Mesendoderm (in vitro differentiated cells): Measurements from ENCODE around the gene ATP8A1.
"Not testable (repeated sequence)": the region's sequence is repeated elsewhere in the genome, so short reads cannot be mapped to it uniquely, and the experiment has no call there.

Source experiments
- DNase-seq: peaks from one replicate; pipeline ENCODE4 v3.0.0; 2013
- H2AK5ac ChIP-seq: 2 replicates; pipeline ENCODE4 v1.6.1; 2013; ENCODE audit warnings: low read length, inconsistent platforms
- H2BK120ac ChIP-seq: 2 replicates; pipeline ENCODE4 v1.6.1; 2013; ENCODE audit warnings: low read depth, mild to moderate bottlenecking, low read length, moderate library complexity, mixed read lengths
- H2BK15ac ChIP-seq: replicated peaks from 2 replicates; pipeline ENCODE4 v1.6.1; 2013; ENCODE audit warnings: low read depth, mild to moderate bottlenecking, moderate library complexity
- H2BK5ac ChIP-seq: 2 replicates; pipeline ENCODE4 v1.6.1; 2013; ENCODE audit warnings: low read length, inconsistent platforms
- H3K18ac ChIP-seq: 2 replicates; pipeline ENCODE4 v1.6.1; 2013; ENCODE audit warnings: mild to moderate bottlenecking, low read length, mixed read lengths
- H3K23ac ChIP-seq: one replicate; pipeline ENCODE4 v1.6.1; 2013; ENCODE audit warnings: low read length
- H3K27ac ChIP-seq: 2 replicates; pipeline ENCODE4 v1.5.1; 2013; ENCODE audit warnings: low read depth, mild to moderate bottlenecking, inconsistent platforms, low read length, moderate library complexity
- H3K27me3 ChIP-seq: 2 replicates; pipeline ENCODE4 v1.6.1; 2013; ENCODE audit warnings: low read length, control low read depth, mild to moderate bottlenecking, inconsistent platforms; ENCODE audit not compliant: insufficient read depth, poor library complexity
- H3K36me3 ChIP-seq: 2 replicates; pipeline ENCODE4 v1.6.1; 2013; ENCODE audit warnings: low read length, inconsistent platforms; ENCODE audit not compliant: control insufficient read depth, insufficient read depth
- H3K4ac ChIP-seq: one replicate; pipeline ENCODE4 v1.6.1; 2013; ENCODE audit warnings: low read depth, mild to moderate bottlenecking, low read length, moderate library complexity
- H3K4me1 ChIP-seq: 2 replicates; pipeline ENCODE4 v1.6.1; 2013; ENCODE audit warnings: low read depth, low read length, inconsistent platforms; ENCODE audit not compliant: control insufficient read depth
- H3K4me2 ChIP-seq: 2 replicates; pipeline ENCODE4 v1.6.1; 2013; ENCODE audit warnings: low read length
- H3K4me3 ChIP-seq: 2 replicates; pipeline ENCODE4 v1.5.1; 2013; ENCODE audit warnings: mild to moderate bottlenecking, low read length
- H3K56ac ChIP-seq: one replicate; pipeline ENCODE4 v1.6.1; 2013; ENCODE audit warnings: low read length
- H3K79me1 ChIP-seq: 2 replicates; pipeline ENCODE4 v1.6.1; 2013; ENCODE audit warnings: low read length, inconsistent platforms
- H3K79me2 ChIP-seq: 2 replicates; pipeline ENCODE4 v1.6.1; 2013; ENCODE audit warnings: mild to moderate bottlenecking, low read length; ENCODE audit not compliant: control insufficient read depth, insufficient read depth
- H3K9ac ChIP-seq: 2 replicates; pipeline ENCODE4 v1.6.1; 2013; ENCODE audit warnings: low read length, inconsistent platforms
- H4K5ac ChIP-seq: one replicate; pipeline ENCODE4 v1.6.1; 2013; ENCODE audit warnings: low read length
- H4K8ac ChIP-seq: one replicate; pipeline ENCODE4 v1.6.1; 2013; ENCODE audit warnings: low read depth, mild to moderate bottlenecking, control low read depth, low read length, moderate library complexity
- WGBS: extraction: QIAGEN DNeasy Blood & Tissue Kit; methylation state at CpG from one replicate; pipeline ENCODE4 v1.1.7; 2013; ENCODE audit warnings: low lambda C conversion rate, missing lambda C conversion rate; ENCODE audit not compliant: insufficient coverage; ENCODE audit errors: extremely low coverage; 5-methylcytosine and 5-hydroxymethylcytosine counted together

ATP8A1 gene

GRCh38 chr4:42467777-42468176, 189.1 kb downstream of the ATP8A1 start:
- not testable (repeated sequence) for H3K79me1 ChIP-seq, H3K18ac ChIP-seq, H2BK5ac ChIP-seq, H3K23ac ChIP-seq, H4K5ac ChIP-seq, H3K56ac ChIP-seq, H3K4me2 ChIP-seq, H3K79me2 ChIP-seq, H2BK120ac ChIP-seq, H3K27ac ChIP-seq, H3K4me1 ChIP-seq, H3K27me3 ChIP-seq, H2BK15ac ChIP-seq, H3K4me3 ChIP-seq, DNase-seq, H2AK5ac ChIP-seq, H3K36me3 ChIP-seq, H3K4ac ChIP-seq, H4K8ac ChIP-seq, H3K9ac ChIP-seq
- no CpG with 5 or more reads among the region's 3 CpGs for WGBS

GRCh38 chr4:42466273-42466844, 190.5 kb downstream of the ATP8A1 start:
- Histone ChIP-seq H2AK5ac (no peak overlapping the region), H3K56ac (no peak overlapping the region), H2BK120ac (no peak overlapping the region), H3K23ac (no peak overlapping the region), H2BK5ac (no peak overlapping the region), H3K27ac (no peak overlapping the region), H3K27me3 (no peaks in the 10 kb centered on the region), H3K9ac (no peak overlapping the region), H3K4ac (no peak overlapping the region), H3K79me2 (no peaks in the 10 kb centered on the region), H4K5ac (no peak overlapping the region), H3K36me3 (no peaks in the 10 kb centered on the region), H3K18ac (no peak overlapping the region), H4K8ac (no peak overlapping the region), H3K4me1 (no peaks in the 10 kb centered on the region), H2BK15ac (no peak overlapping the region), H3K4me3 (no peak overlapping the region), H3K4me2 (no peak overlapping the region), H3K79me1 (no peaks in the 10 kb centered on the region)
- no peak for DNase-seq
- WGBS, result no CpG with 5 or more reads among the region's 2 CpGs

GRCh38 chr4:42464550-42465094, 192.3 kb downstream of the ATP8A1 start:
- H2BK5ac ChIP-seq, result no peak overlapping the region
- no CpG with 5 or more reads among the region's 8 CpGs for WGBS
- H3K79me2 ChIP-seq, result no peaks in the 10 kb centered on the region
- H3K4me2 ChIP-seq, result no peak overlapping the region
- no peak for DNase-seq
- no peaks in the 10 kb centered on the region for H3K4me1 ChIP-seq
- no peaks in the 10 kb centered on the region for H3K36me3 ChIP-seq
- H3K27ac ChIP-seq, result no peak overlapping the region
- no peak overlapping the region for H4K5ac ChIP-seq
- no peak overlapping the region for H4K8ac ChIP-seq
- no peak overlapping the region for H2AK5ac ChIP-seq
- no peak overlapping the region for H2BK120ac ChIP-seq
- H3K27me3 ChIP-seq, result no peaks in the 10 kb centered on the region
- no peak overlapping the region for H3K9ac ChIP-seq
- no peak overlapping the region for H3K4me3 ChIP-seq
- H3K79me1 ChIP-seq, result no peaks in the 10 kb centered on the region
- no peak overlapping the region for H3K56ac ChIP-seq
- no peak overlapping the region for H3K18ac ChIP-seq
- no peak overlapping the region for H3K23ac ChIP-seq
- no peak overlapping the region for H3K4ac ChIP-seq
- H2BK15ac ChIP-seq, result no peak overlapping the region

GRCh38 chr4:42461216-42461615, 195.7 kb downstream of the ATP8A1 start:
- H3K36me3 ChIP-seq, DNase-seq, H3K56ac ChIP-seq, H3K4me1 ChIP-seq, H4K5ac ChIP-seq, H3K79me2 ChIP-seq, H3K27ac ChIP-seq, H4K8ac ChIP-seq, H3K4ac ChIP-seq, H3K9ac ChIP-seq, H2BK5ac ChIP-seq, H2BK15ac ChIP-seq, H2BK120ac ChIP-seq, H3K27me3 ChIP-seq, H3K4me2 ChIP-seq, H3K4me3 ChIP-seq, H3K79me1 ChIP-seq, H3K18ac ChIP-seq, H2AK5ac ChIP-seq, H3K23ac ChIP-seq: not testable (repeated sequence)
- no CpG with 5 or more reads among the region's 1 CpG for WGBS

GRCh38 chr4:42460043-42460442, 196.9 kb downstream of the ATP8A1 start:
- no peaks in the 10 kb centered on the region for H3K36me3 ChIP-seq
- no peak overlapping the region for H3K18ac ChIP-seq
- no CpG with 5 or more reads among the region's 4 CpGs for WGBS
- no peak overlapping the region for H3K23ac ChIP-seq
- no peak for DNase-seq
- no peaks in the 10 kb centered on the region for H3K4me1 ChIP-seq
- no peak overlapping the region for H4K8ac ChIP-seq
- H3K79me1 ChIP-seq, result no peaks in the 10 kb centered on the region
- no peak overlapping the region for H3K27ac ChIP-seq
- no peak overlapping the region for H2BK120ac ChIP-seq
- no peaks in the 10 kb centered on the region for H3K79me2 ChIP-seq
- H3K4me3 ChIP-seq, result no peak overlapping the region
- no peak overlapping the region for H2BK15ac ChIP-seq
- no peak overlapping the region for H3K4ac ChIP-seq
- no peaks in the 10 kb centered on the region for H3K27me3 ChIP-seq
- no peak overlapping the region for H3K56ac ChIP-seq
- no peak overlapping the region for H4K5ac ChIP-seq
- H2AK5ac ChIP-seq, result no peak overlapping the region
- H3K9ac ChIP-seq, result no peak overlapping the region
- H3K4me2 ChIP-seq, result no peak overlapping the region
- no peak overlapping the region for H2BK5ac ChIP-seq

- Histone ChIP-seq H3K27ac (no peak overlapping the region), H4K8ac (no peak overlapping the region), H3K79me2 (no peaks in the 10 kb centered on the region), H3K36me3 (no peaks in the 10 kb centered on the region), H2AK5ac (no peak overlapping the region), H2BK5ac (no peak overlapping the region), H3K4me1 (no peaks in the 10 kb centered on the region), H4K5ac (no peak overlapping the region), H3K79me1 (no peaks in the 10 kb centered on the region), H3K4me3 (no peak overlapping the region), H3K56ac (no peak overlapping the region), H3K9ac (no peak overlapping the region), H3K18ac (no peak overlapping the region), H3K23ac (no peak overlapping the region), H3K4ac (no peak overlapping the region), H2BK15ac (no peak overlapping the region), H2BK120ac (no peak overlapping the region), H3K4me2 (no peak overlapping the region), H3K27me3 (no peaks in the 10 kb centered on the region)
- DNase-seq, result no peak
- no CpG with 5 or more reads among the region's 3 CpGs for WGBS
These were observed 198.2 kb downstream of the ATP8A1 start for GRCh38 chr4:42458657-42459056.
